Endothelial cell of umbilical vein (primary cell): ENCODE data around the gene DACH2. TPM values are rescaled to one million over a fixed set of nuclear protein-coding genes. Genes with fewer than 3 reads are reported as not detected.

Experiments
- BruUV-seq: library from RNA; stranded (reverse); fragments of 400-500 nt; replicated peaks from 2 replicates; lab custom pipeline; 2021; lab: Mats Ljungman, UMichigan
- CTCF ChIA-PET: fragments of 300-600, 350-600 bp; sonication (Branson Sonifier 250); formaldehyde crosslinking; loops from one replicate; lab custom pipeline; 2021; ENCODE audit warnings: antibody characterized with exemption, inconsistent platforms; lab: Charles Lee
- POLR2A ChIA-PET: fragments of 300-600, 350-600 bp; sonication (Branson Sonifier 250); formaldehyde crosslinking; loops from one replicate; lab custom pipeline; 2021; ENCODE audit warnings: antibody characterized with exemption, inconsistent platforms; lab: Charles Lee
- DNase-seq: peaks from one replicate; pipeline ENCODE4 v3.0.0-alpha.2; 2011; ENCODE audit warnings: low read depth, low spot score
- FAIRE-seq: peaks from 2 replicates; lab custom pipeline; 2011; peaks lifted over from hg19 to GRCh38; lab: Jason Lieb, UNC
- H2AFZ ChIP-seq: 2 replicates; pipeline ENCODE4 v1.6.0; 2012; ENCODE audit warnings: low read depth, low read length, control low read depth, inconsistent platforms
- H3K27ac ChIP-seq: 2 replicates; pipeline ENCODE4 v1.5.1; 2011; ENCODE audit warnings: low read depth, mild to moderate bottlenecking, control low read depth, low read length, moderate library complexity; ENCODE audit not compliant: insufficient read depth
- H3K27me3 ChIP-seq, 2 experiments: 2 replicates each; pipeline versions ENCODE4 v1.6.0 to v1.6.1; 2011; ENCODE audit warnings: low read length in 2 of 2, mixed read lengths in 1 of 2; ENCODE audit not compliant: control insufficient read depth in 2 of 2, insufficient read depth in 2 of 2
- H3K36me3 ChIP-seq, 2 experiments: 2 replicates in 1 of 2; 3 replicates in 1 of 2; pipeline ENCODE4 v1.5.1; 2011; ENCODE audit warnings: low read length in 2 of 2, mild to moderate bottlenecking in 1 of 2, moderate library complexity in 1 of 2; ENCODE audit not compliant: control insufficient read depth in 2 of 2, insufficient read depth in 2 of 2; ENCODE audit errors: extremely low read depth in 1 of 2
- H3K4me1 ChIP-seq: 3 replicates; pipeline ENCODE4 v1.5.1; 2011; ENCODE audit warnings: mild to moderate bottlenecking, low read length; ENCODE audit not compliant: control insufficient read depth, insufficient read depth; ENCODE audit errors: extremely low read depth
- H3K4me2 ChIP-seq: 2 replicates; pipeline ENCODE4 v1.6.1; 2011; ENCODE audit warnings: low read length, control low read depth, mixed read lengths; ENCODE audit not compliant: insufficient read depth
- H3K4me3 ChIP-seq, 3 experiments: fragments of 200-600 bp in 1 of 3; sonication (generic), shearing (Covaris generic) in 1 of 3; replicated peaks in 1 of 3; 2 replicates each; pipeline ENCODE4 v1.5.1; 2011 to 2016; ENCODE audit warnings: control low read depth in 3 of 3, low read length in 3 of 3, mild to moderate bottlenecking in 2 of 3, inconsistent platforms in 1 of 3, low read depth in 1 of 3, moderate library complexity in 1 of 3; ENCODE audit not compliant: insufficient read depth in 1 of 3
- H3K79me2 ChIP-seq: 2 replicates; pipeline ENCODE4 v1.6.0; 2012; ENCODE audit warnings: low read length, inconsistent platforms; ENCODE audit not compliant: control insufficient read depth, insufficient read depth
- H3K9ac ChIP-seq: replicated peaks from 2 replicates; pipeline ENCODE3; 2011; ENCODE audit warnings: low read length, control low read depth; ENCODE audit not compliant: insufficient read depth; ENCODE audit errors: extremely low read depth
- H3K9me1 ChIP-seq: replicated peaks from 3 replicates; pipeline ENCODE4 v1.6.0; 2011; ENCODE audit warnings: mild to moderate bottlenecking, low read length; ENCODE audit not compliant: control insufficient read depth, insufficient read depth; ENCODE audit errors: extremely low read depth
- H3K9me3 ChIP-seq: replicated peaks from 2 replicates; pipeline ENCODE4 v1.5.1; 2012; ENCODE audit warnings: low read length, inconsistent platforms; ENCODE audit not compliant: control insufficient read depth, insufficient read depth
- H4K20me1 ChIP-seq: replicated peaks from 2 replicates; pipeline ENCODE3; 2011; ENCODE audit warnings: mild to moderate bottlenecking, low read length; ENCODE audit not compliant: control insufficient read depth, insufficient read depth; ENCODE audit errors: extremely low read depth
- EZH2 ChIP-seq: IDR thresholded peaks from 2 replicates; pipeline ENCODE4 v1.6.1; 2012; ENCODE audit warnings: borderline replicate concordance, low read depth, mild to moderate bottlenecking, moderate library complexity, low read length, inconsistent platforms; ENCODE audit not compliant: severe bottlenecking
- FOS ChIP-seq: IDR thresholded peaks from 2 replicates; pipeline ENCODE4 v1.6.1; 2011; ENCODE audit warnings: mild to moderate bottlenecking, low read length, moderate library complexity, borderline replicate concordance; ENCODE audit not compliant: insufficient read depth
- GATA2 ChIP-seq: IDR thresholded peaks from 2 replicates; pipeline ENCODE4 v1.7.0; 2011; ENCODE audit warnings: low read depth, mild to moderate bottlenecking, moderate library complexity, mixed read lengths, low read length; ENCODE audit not compliant: insufficient read length, insufficient read depth
- JUN ChIP-seq: IDR thresholded peaks from 2 replicates; pipeline ENCODE4 v1.6.1; 2011; ENCODE audit warnings: borderline replicate concordance, low read depth; ENCODE audit not compliant: insufficient read length, insufficient read depth
- MYC ChIP-seq: IDR thresholded peaks from one replicate; pipeline ENCODE4 v1.6.1; 2011; ENCODE audit warnings: mild to moderate bottlenecking, low read depth, low read length
- POLR2A ChIP-seq: IDR thresholded peaks from 2 replicates; pipeline ENCODE4 v1.6.1; 2012; ENCODE audit warnings: low read depth, mild to moderate bottlenecking, control low read depth, low read length
- POLR2AphosphoS5 ChIP-seq: IDR thresholded peaks from 2 replicates; pipeline ENCODE4 v1.6.1; 2012; ENCODE audit warnings: low read depth, mild to moderate bottlenecking, control low read depth, low read length, moderate library complexity; ENCODE audit not compliant: insufficient read depth
- dilution Hi-C: fragments of 300-500 bp; cut with MboI; formaldehyde crosslinking; loops from one replicate; pipeline ENCODE4 v1.15.0; 2019; ENCODE audit warnings: low sequenced_read_pairs; ENCODE audit not compliant: extremely low pct_ligation_motif_present
- intact Hi-C: fragments of 100-400 bp; cut with micrococcal nuclease; formaldehyde crosslinking; loops from one replicate; pipeline ENCODE4 v1.10.0; 2022
- polyA plus RNA-seq, 4 experiments: library from polyadenylated mRNA; depleted of rRNA in 3 of 4; stranded (reverse) in 3 of 4; unstranded in 1 of 4; fragments of >200 nt; gene quantifications; 2 replicates each; pipeline versions ENCODE4 v1.2.1 to v1.2.3, GENCODE V29; 2011 to 2012; ENCODE audit warnings: missing spikeins in 1 of 4
- total RNA-seq: library from RNA; stranded (reverse); gene quantifications from 2 replicates; pipeline ENCODE4 v1.2.3, GENCODE V29; 2021
- TF ChIP-seq, protein P1 (sequence below): IDR thresholded peaks from 2 replicates; pipeline ENCODE4 v1.6.1; 2011; ENCODE audit not compliant: insufficient read depth, insufficient read length
- TF ChIP-seq, protein P2 (sequence below), 2 donors: IDR thresholded peaks; 1 replicate in 1 of 2; 2 replicates in 1 of 2; pipeline ENCODE4 v1.5.1; 2011; ENCODE audit warnings: low read length in 2 of 2, mild to moderate bottlenecking in 2 of 2, moderate library complexity in 2 of 2, control low read depth in 1 of 2, inconsistent platforms in 1 of 2, low read depth in 1 of 2; ENCODE audit not compliant: insufficient read depth in 1 of 2; ENCODE audit errors: extremely low read depth in 1 of 2

The DACH2 gene
- total and polyA plus RNA-seq, 2 donors (not counting 3 experiments of a cell fraction or from before 2014, with no cell fraction given): not detected

DNA sequence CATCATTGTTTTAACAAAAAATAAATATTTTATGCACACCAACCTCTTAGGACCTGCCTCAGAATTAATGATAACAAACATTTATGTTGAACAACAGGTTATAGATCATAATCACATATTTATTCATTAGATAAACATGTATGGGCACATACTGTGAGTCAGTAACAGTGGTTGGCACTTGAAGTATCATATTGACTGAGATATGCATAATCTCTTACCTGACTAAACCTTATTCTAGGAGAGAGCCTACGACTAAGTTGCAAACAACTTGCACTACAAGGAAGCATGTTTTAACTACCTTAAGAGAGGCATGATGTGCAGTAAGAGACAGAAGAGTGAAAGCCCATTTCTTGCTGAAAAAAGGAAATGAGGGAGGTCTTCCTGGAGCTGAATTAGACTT lies 6.5 kb upstream of the DACH2 start:
- no peak for FAIRE-seq
- POLR2A ChIA-PET: no interaction called here
- TF ChIP-seq, protein P1, sequence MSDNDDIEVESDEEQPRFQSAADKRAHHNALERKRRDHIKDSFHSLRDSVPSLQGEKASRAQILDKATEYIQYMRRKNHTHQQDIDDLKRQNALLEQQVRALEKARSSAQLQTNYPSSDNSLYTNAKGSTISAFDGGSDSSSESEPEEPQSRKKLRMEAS: no peak
- TF ChIP-seq GATA2: no peak
- no peak for TF ChIP-seq POLR2AphosphoS5
- TF ChIP-seq, protein P2, sequence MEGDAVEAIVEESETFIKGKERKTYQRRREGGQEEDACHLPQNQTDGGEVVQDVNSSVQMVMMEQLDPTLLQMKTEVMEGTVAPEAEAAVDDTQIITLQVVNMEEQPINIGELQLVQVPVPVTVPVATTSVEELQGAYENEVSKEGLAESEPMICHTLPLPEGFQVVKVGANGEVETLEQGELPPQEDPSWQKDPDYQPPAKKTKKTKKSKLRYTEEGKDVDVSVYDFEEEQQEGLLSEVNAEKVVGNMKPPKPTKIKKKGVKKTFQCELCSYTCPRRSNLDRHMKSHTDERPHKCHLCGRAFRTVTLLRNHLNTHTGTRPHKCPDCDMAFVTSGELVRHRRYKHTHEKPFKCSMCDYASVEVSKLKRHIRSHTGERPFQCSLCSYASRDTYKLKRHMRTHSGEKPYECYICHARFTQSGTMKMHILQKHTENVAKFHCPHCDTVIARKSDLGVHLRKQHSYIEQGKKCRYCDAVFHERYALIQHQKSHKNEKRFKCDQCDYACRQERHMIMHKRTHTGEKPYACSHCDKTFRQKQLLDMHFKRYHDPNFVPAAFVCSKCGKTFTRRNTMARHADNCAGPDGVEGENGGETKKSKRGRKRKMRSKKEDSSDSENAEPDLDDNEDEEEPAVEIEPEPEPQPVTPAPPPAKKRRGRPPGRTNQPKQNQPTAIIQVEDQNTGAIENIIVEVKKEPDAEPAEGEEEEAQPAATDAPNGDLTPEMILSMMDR (IDR thresholded peaks at IDR 0.05; ENCODE audit: extremely low read depth in 1 of 2, insufficient read depth in 1 of 2, low read depth in 1 of 2, low read length in 2 of 2): no peak
- TF ChIP-seq FOS: no peak
- no peak for TF ChIP-seq POLR2A
- no peak for TF ChIP-seq MYC
- no peak for TF ChIP-seq JUN
- TF ChIP-seq EZH2: no peak
- DNase-seq: no peak
- H3K4me2 ChIP-seq: no peak overlapping the region
- H2AFZ ChIP-seq: no peak overlapping the region
- no peaks in the 10 kb centered on the region for H4K20me1 ChIP-seq
- H3K27ac ChIP-seq: no peak overlapping the region
- H3K9me3 ChIP-seq: no peaks in the 10 kb centered on the region
- BruUV-seq: no TSS peak
- dilution Hi-C loops: no loop called here
- no peak overlapping the region for H3K4me3 ChIP-seq
- no peaks in the 10 kb centered on the region for H3K36me3 ChIP-seq
- no peaks in the 10 kb centered on the region for H3K79me2 ChIP-seq
- no peaks in the 10 kb centered on the region for H3K9me1 ChIP-seq
- H3K4me1 ChIP-seq: no peaks in the 10 kb centered on the region
- H3K27me3 ChIP-seq: no peaks in the 10 kb centered on the region
- intact Hi-C loops: no loop called here
- CTCF ChIA-PET: no interaction called here
- H3K9ac ChIP-seq: no peak overlapping the region
